SK-N-SH (cell line): ENCODE measurements around the gene SDE2. TPM values are rescaled to one million over a fixed set of nuclear protein-coding genes. Genes with fewer than 3 reads are reported as not detected.

ENCODE experiments used
- CTCF ChIA-PET: fragments of 300-600, 350-600 bp; formaldehyde crosslinking; extraction: SDS; loops from one replicate; lab custom pipeline; 2021; lab: Yijun Ruan, JAX
- POLR2A ChIA-PET: fragments of 350-600 bp; sonication (Branson Sonifier 250); formaldehyde crosslinking; extraction: SDS; loops from one replicate; lab custom pipeline; 2020; ENCODE audit warnings: antibody characterized with exemption, inconsistent platforms; lab: Yijun Ruan, JAX
- DNase-seq: peaks from one replicate; pipeline ENCODE4 v3.0.0; 2012
- H2AFZ ChIP-seq: fragments of 200-600 bp; sonication (generic); 2 replicates; pipeline ENCODE4 v1.8.1; 2016; ENCODE audit warnings: antibody characterized with exemption, mild to moderate bottlenecking, low read depth
- H3F3A ChIP-seq: fragments of 200-600 bp; sonication (generic); replicated peaks from 2 replicates; pipeline ENCODE3; 2016; ENCODE audit warnings: antibody characterized with exemption, mild to moderate bottlenecking; ENCODE audit not compliant: insufficient read depth
- H3K27ac ChIP-seq, 2 experiments: fragments of 200-500 bp in 1 of 2; fragments of 200-600 bp in 1 of 2; sonication (Bioruptor generic) in 1 of 2; sonication (generic), shearing (Covaris generic) in 1 of 2; 2 replicates each; pipeline versions ENCODE4 v1.5.1 to v1.6.1; 2014 to 2016; ENCODE audit warnings: low read depth in 2 of 2, inconsistent platforms in 1 of 2, low read length in 1 of 2, mild to moderate bottlenecking in 1 of 2, mixed read lengths in 1 of 2
- H3K27me3 ChIP-seq: fragments of 200-600 bp; sonication (generic), shearing (Covaris generic); 2 replicates; pipeline ENCODE4 v1.6.1; 2016; ENCODE audit warnings: mixed run types; ENCODE audit not compliant: insufficient read depth
- H3K36me3 ChIP-seq, 2 experiments: fragments of 200-500 bp in 1 of 2; fragments of 200-600 bp in 1 of 2; sonication (Bioruptor generic) in 1 of 2; sonication (generic) in 1 of 2; replicated peaks in 1 of 2; 2 replicates each; pipeline versions ENCODE3 to v1.5.1; 2014 to 2016; ENCODE audit warnings: low read length in 1 of 2, mild to moderate bottlenecking in 1 of 2; ENCODE audit not compliant: insufficient read depth in 2 of 2, control insufficient read depth in 1 of 2
- H3K4me1 ChIP-seq, 2 experiments: fragments of 200-500 bp in 1 of 2; fragments of 200-600 bp in 1 of 2; sonication (Bioruptor generic) in 1 of 2; sonication (generic), shearing (Covaris generic) in 1 of 2; 2 replicates each; pipeline versions ENCODE4 v1.5.1 to v1.6.1; 2014 to 2016; ENCODE audit warnings: low read depth in 1 of 2, low read length in 1 of 2, mixed run types in 1 of 2; ENCODE audit not compliant: insufficient read depth in 2 of 2, control insufficient read depth in 1 of 2
- H3K4me2 ChIP-seq: fragments of 200-600 bp; sonication (generic), shearing (Covaris generic); 2 replicates; pipeline ENCODE4 v1.6.1; 2017; ENCODE audit warnings: mixed run types
- H3K4me3 ChIP-seq, 2 experiments: fragments of 200-500 bp in 1 of 2; fragments of 200-600 bp in 1 of 2; sonication (Bioruptor generic) in 1 of 2; sonication (generic), shearing (Covaris generic) in 1 of 2; 2 replicates each; pipeline versions ENCODE4 v1.5.1 to v1.8.1; 2014 to 2016; ENCODE audit warnings: low read depth in 2 of 2, inconsistent platforms in 1 of 2, low read length in 1 of 2, mild to moderate bottlenecking in 1 of 2, mixed read lengths in 1 of 2, moderate library complexity in 1 of 2
- H3K79me2 ChIP-seq: fragments of 200-600 bp; sonication (generic); 2 replicates; pipeline ENCODE4 v1.8.1; 2017; ENCODE audit warnings: mild to moderate bottlenecking; ENCODE audit not compliant: insufficient read depth
- H3K9ac ChIP-seq: fragments of 200-600 bp; sonication (generic); 2 replicates; pipeline ENCODE4 v1.6.1; 2017; ENCODE audit warnings: mixed run types
- H3K9me2 ChIP-seq: fragments of 200-600 bp; sonication (generic); 2 replicates; pipeline ENCODE4 v1.6.1; 2017; ENCODE audit warnings: mixed run types
- H3K9me3 ChIP-seq: fragments of 200-600 bp; sonication (generic); 2 replicates; pipeline ENCODE4 v1.6.1; 2017; ENCODE audit warnings: mixed run types, mild to moderate bottlenecking, moderate library complexity
- H4K20me1 ChIP-seq: fragments of 200-600 bp; sonication (generic); 2 replicates; pipeline ENCODE4 v1.6.1; 2017; ENCODE audit warnings: mild to moderate bottlenecking, mixed run types; ENCODE audit not compliant: insufficient read depth
- CHD2 ChIP-seq: fragments of 150-350 bp; IDR thresholded peaks from 2 replicates; pipeline ENCODE4 v1.6.1; 2018; ENCODE audit warnings: low read length; ENCODE audit not compliant: partially characterized antibody
- ELF1 ChIP-seq: IDR thresholded peaks from 2 replicates; pipeline ENCODE4 v1.4.0; 2012
- EP300 ChIP-seq, 2 experiments: IDR thresholded peaks; 2 replicates each; pipeline versions ENCODE4 v1.4.0 to v1.6.1; 2012; ENCODE audit warnings: borderline replicate concordance in 1 of 2, low read depth in 1 of 2, low read length in 1 of 2
- FOSL2 ChIP-seq: IDR thresholded peaks from 2 replicates; pipeline ENCODE4 v1.4.0; 2012; ENCODE audit warnings: low read depth, mild to moderate bottlenecking, moderate library complexity, borderline replicate concordance
- FOXM1 ChIP-seq: IDR thresholded peaks from 2 replicates; pipeline ENCODE4 v1.4.0; 2012; ENCODE audit warnings: low read depth, mild to moderate bottlenecking
- GATA2 ChIP-seq: sonication (generic); formaldehyde crosslinking; IDR thresholded peaks from 2 replicates; pipeline ENCODE4 v1.5.0; 2020; ENCODE audit warnings: mild to moderate bottlenecking, missing genetic modification reagents
- JUND ChIP-seq: IDR thresholded peaks from 2 replicates; pipeline ENCODE4 v1.4.0; 2012
- MEF2A ChIP-seq: IDR thresholded peaks from 2 replicates; pipeline ENCODE4 v1.4.0; 2012; ENCODE audit warnings: low read depth, borderline replicate concordance
- NFIC ChIP-seq: IDR thresholded peaks from 2 replicates; pipeline ENCODE4 v1.4.0; 2012; ENCODE audit warnings: borderline replicate concordance
- NRF1 ChIP-seq: IDR thresholded peaks from 2 replicates; pipeline ENCODE4 v1.6.1; 2012; ENCODE audit warnings: low read depth, mild to moderate bottlenecking, low read length
- RAD21 ChIP-seq: IDR thresholded peaks from 2 replicates; pipeline ENCODE4 v1.6.1; 2012; ENCODE audit warnings: mild to moderate bottlenecking, low read length
- SIN3A ChIP-seq: IDR thresholded peaks from 2 replicates; pipeline ENCODE4 v1.6.1; 2012; ENCODE audit warnings: low read depth, mild to moderate bottlenecking, low read length, moderate library complexity, borderline replicate concordance
- TAF1 ChIP-seq: IDR thresholded peaks from 2 replicates; pipeline ENCODE4 v1.6.1; 2012; ENCODE audit warnings: low read depth, mild to moderate bottlenecking, low read length, moderate library complexity, borderline replicate concordance
- TCF12 ChIP-seq: IDR thresholded peaks from 2 replicates; pipeline ENCODE4 v1.4.0; 2012
- WGBS: methylation state at CpG from one replicate; pipeline ENCODE4 v1.1.6; 2017; ENCODE audit warnings: low lambda C conversion rate; 5-methylcytosine and 5-hydroxymethylcytosine counted together
- polyA plus RNA-seq, 3 experiments: library from polyadenylated mRNA; depleted of rRNA; stranded (reverse); fragments of >200 nt; gene quantifications; 2 replicates each; pipeline ENCODE4 v1.2.3, GENCODE V29; 2012
- TF ChIP-seq, protein P1 (sequence below): IDR thresholded peaks from 2 replicates; pipeline ENCODE4 v1.4.0; 2012; ENCODE audit warnings: low read depth, borderline replicate concordance
- TF ChIP-seq, protein P2 (sequence below): IDR thresholded peaks from 2 replicates; pipeline ENCODE4 v1.6.1; 2012; ENCODE audit warnings: mild to moderate bottlenecking, low read depth, low read length, moderate library complexity
- TF ChIP-seq, protein P3 (sequence below): fragments of 150-350 bp; IDR thresholded peaks from 2 replicates; pipeline ENCODE4 v1.6.1; 2017; ENCODE audit warnings: antibody characterized with exemption, low read length, low read depth, borderline replicate concordance
- TF ChIP-seq, protein P4 (sequence below): IDR thresholded peaks from 2 replicates; pipeline ENCODE4; 2012

Gene SDE2
- polyA plus RNA-seq, 1 of the 3 experiments (the other 2 are of a cell fraction): 10.1 TPM

DNA sequence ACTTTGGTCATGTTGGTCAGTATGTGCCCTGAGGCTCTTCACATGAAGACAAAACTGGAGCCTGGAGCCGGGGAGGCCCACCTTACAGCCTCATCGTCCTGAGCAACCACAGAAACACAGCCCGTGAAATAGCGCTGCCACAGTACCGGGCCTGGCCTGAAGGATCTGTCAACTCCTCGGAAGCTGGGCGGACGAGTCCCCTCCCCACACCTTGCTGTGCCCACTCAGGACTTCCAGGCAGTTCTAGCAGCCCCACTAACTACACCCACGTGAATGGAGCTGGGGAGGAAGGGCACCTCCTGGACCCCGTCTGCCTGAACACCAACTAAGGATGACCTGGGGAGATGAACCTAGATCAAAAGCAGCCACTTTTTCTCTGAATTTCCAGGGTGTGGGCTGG, 24.7 kb downstream of the SDE2 start:
- TF ChIP-seq NFIC: no peak
- TF ChIP-seq ELF1: no peak
- no peak for TF ChIP-seq MEF2A
- TF ChIP-seq GATA2: no peak
- TF ChIP-seq, protein P1, sequence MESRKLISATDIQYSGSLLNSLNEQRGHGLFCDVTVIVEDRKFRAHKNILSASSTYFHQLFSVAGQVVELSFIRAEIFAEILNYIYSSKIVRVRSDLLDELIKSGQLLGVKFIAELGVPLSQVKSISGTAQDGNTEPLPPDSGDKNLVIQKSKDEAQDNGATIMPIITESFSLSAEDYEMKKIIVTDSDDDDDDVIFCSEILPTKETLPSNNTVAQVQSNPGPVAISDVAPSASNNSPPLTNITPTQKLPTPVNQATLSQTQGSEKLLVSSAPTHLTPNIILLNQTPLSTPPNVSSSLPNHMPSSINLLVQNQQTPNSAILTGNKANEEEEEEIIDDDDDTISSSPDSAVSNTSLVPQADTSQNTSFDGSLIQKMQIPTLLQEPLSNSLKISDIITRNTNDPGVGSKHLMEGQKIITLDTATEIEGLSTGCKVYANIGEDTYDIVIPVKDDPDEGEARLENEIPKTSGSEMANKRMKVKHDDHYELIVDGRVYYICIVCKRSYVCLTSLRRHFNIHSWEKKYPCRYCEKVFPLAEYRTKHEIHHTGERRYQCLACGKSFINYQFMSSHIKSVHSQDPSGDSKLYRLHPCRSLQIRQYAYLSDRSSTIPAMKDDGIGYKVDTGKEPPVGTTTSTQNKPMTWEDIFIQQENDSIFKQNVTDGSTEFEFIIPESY: no peak
- no peak for TF ChIP-seq EP300 (IDR thresholded peaks at IDR 0.05; ENCODE audit: borderline replicate concordance in 1 of 2, low read depth in 1 of 2, low read length in 1 of 2)
- no peak for TF ChIP-seq TCF12
- TF ChIP-seq SIN3A: no peak
- TF ChIP-seq CHD2: no peak
- no peak for TF ChIP-seq NRF1
- no peak for TF ChIP-seq FOSL2
- TF ChIP-seq, protein P2, sequence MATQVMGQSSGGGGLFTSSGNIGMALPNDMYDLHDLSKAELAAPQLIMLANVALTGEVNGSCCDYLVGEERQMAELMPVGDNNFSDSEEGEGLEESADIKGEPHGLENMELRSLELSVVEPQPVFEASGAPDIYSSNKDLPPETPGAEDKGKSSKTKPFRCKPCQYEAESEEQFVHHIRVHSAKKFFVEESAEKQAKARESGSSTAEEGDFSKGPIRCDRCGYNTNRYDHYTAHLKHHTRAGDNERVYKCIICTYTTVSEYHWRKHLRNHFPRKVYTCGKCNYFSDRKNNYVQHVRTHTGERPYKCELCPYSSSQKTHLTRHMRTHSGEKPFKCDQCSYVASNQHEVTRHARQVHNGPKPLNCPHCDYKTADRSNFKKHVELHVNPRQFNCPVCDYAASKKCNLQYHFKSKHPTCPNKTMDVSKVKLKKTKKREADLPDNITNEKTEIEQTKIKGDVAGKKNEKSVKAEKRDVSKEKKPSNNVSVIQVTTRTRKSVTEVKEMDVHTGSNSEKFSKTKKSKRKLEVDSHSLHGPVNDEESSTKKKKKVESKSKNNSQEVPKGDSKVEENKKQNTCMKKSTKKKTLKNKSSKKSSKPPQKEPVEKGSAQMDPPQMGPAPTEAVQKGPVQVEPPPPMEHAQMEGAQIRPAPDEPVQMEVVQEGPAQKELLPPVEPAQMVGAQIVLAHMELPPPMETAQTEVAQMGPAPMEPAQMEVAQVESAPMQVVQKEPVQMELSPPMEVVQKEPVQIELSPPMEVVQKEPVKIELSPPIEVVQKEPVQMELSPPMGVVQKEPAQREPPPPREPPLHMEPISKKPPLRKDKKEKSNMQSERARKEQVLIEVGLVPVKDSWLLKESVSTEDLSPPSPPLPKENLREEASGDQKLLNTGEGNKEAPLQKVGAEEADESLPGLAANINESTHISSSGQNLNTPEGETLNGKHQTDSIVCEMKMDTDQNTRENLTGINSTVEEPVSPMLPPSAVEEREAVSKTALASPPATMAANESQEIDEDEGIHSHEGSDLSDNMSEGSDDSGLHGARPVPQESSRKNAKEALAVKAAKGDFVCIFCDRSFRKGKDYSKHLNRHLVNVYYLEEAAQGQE: no peak
- TF ChIP-seq RAD21: no peak
- no peak for TF ChIP-seq TAF1
- no peak for TF ChIP-seq JUND
- TF ChIP-seq, protein P3, sequence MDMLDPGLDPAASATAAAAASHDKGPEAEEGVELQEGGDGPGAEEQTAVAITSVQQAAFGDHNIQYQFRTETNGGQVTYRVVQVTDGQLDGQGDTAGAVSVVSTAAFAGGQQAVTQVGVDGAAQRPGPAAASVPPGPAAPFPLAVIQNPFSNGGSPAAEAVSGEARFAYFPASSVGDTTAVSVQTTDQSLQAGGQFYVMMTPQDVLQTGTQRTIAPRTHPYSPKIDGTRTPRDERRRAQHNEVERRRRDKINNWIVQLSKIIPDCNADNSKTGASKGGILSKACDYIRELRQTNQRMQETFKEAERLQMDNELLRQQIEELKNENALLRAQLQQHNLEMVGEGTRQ: no peak
- no peak for TF ChIP-seq FOXM1
- TF ChIP-seq, protein P4, sequence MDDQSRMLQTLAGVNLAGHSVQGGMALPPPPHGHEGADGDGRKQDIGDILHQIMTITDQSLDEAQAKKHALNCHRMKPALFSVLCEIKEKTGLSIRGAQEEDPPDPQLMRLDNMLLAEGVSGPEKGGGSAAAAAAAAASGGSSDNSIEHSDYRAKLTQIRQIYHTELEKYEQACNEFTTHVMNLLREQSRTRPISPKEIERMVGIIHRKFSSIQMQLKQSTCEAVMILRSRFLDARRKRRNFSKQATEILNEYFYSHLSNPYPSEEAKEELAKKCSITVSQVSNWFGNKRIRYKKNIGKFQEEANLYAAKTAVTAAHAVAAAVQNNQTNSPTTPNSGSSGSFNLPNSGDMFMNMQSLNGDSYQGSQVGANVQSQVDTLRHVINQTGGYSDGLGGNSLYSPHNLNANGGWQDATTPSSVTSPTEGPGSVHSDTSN: no peak
- peaks cover 0 to under 1% of the 10 kb centered on the region in 2 experiments for H3K36me3 ChIP-seq
- H3K79me2 ChIP-seq: no peaks in the 10 kb centered on the region
- WGBS: 95% methylated on average over 10 of the region's 10 CpGs
- no peaks in the 10 kb centered on the region for H3K9me2 ChIP-seq
- no peaks in the 10 kb centered on the region for H3K9me3 ChIP-seq
- no peak overlapping the region for H2AFZ ChIP-seq
- H4K20me1 ChIP-seq: no peaks in the 10 kb centered on the region
- H3F3A ChIP-seq: peaks cover 8% of the 10 kb centered on the region
- H3K9ac ChIP-seq: no peak overlapping the region
- ChIA-PET POLR2A (no interaction called here), CTCF (interaction anchor here (1.3 to 7.8 kb wide), 14 partner anchors 12 to 655 kb away, joined by 4 to 130 read pairs (median 10); partner anchors contain the start of gene SRP9)
- H3K4me2 ChIP-seq: no peak overlapping the region
- no peak for DNase-seq
- no peak overlapping the region for H3K4me3 ChIP-seq
- no peaks in the 10 kb centered on the region; a peak in 1 of 4 replicates for H3K4me1 ChIP-seq
- no peaks in the 10 kb centered on the region for H3K27me3 ChIP-seq
- no peak overlapping the region for H3K27ac ChIP-seq
